ENCODE results near the gene DENND4C.

DNA sequence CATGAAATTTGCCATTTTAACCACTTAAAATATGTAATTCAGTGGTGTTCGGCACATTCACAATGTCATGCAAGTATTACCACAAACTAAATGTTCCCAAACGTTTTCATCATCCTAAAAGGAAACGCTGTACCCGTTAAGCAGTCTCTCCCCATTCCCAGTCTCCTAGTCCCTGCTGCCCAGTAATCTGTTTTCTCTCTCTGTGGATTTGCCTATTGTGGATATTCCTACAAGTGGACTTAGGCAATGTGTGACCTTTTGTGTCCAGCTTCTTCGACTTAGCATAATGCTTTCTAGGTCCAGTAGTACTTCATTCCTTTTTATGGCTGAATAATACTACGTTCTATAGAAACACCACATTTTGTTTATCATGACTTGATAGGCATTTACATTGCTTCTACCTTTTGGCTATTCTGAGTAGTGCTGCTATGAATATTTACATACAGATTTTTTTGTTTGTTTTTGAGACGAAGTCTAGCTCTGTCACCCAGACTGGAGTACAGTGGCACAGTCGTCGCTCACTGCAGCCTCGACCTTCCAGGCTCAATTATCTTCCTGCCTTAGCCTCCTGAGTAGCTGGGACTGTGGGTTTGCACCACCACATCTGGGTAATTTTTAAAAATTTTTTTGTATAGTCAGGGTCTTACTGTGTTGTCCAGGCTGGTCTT is 13.0 kb downstream of the DENND4C start:
- TF ChIP-seq, protein P1, sequence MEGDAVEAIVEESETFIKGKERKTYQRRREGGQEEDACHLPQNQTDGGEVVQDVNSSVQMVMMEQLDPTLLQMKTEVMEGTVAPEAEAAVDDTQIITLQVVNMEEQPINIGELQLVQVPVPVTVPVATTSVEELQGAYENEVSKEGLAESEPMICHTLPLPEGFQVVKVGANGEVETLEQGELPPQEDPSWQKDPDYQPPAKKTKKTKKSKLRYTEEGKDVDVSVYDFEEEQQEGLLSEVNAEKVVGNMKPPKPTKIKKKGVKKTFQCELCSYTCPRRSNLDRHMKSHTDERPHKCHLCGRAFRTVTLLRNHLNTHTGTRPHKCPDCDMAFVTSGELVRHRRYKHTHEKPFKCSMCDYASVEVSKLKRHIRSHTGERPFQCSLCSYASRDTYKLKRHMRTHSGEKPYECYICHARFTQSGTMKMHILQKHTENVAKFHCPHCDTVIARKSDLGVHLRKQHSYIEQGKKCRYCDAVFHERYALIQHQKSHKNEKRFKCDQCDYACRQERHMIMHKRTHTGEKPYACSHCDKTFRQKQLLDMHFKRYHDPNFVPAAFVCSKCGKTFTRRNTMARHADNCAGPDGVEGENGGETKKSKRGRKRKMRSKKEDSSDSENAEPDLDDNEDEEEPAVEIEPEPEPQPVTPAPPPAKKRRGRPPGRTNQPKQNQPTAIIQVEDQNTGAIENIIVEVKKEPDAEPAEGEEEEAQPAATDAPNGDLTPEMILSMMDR (IDR thresholded peaks at IDR 0.05): no peak
- TF ChIP-seq ZFX (IDR thresholded peaks at IDR 0.05; ENCODE audit: borderline replicate concordance): no peak

Data from 22Rv1 (cell line).